ENCODE results near the gene MRGPRD. TPM values are rescaled to one million over a fixed set of nuclear protein-coding genes. Genes with fewer than 3 reads are reported as not detected.

The MRGPRD gene
- total RNA-seq, 1 experiment from 2014 or later = not detected

- BruUV-seq (replicated peaks) = no TSS peak
- Histone ChIP-seq H3K36me3 (ENCODE audit: low read depth) (no peaks in the 10 kb centered on the region), H4K20me1 (ENCODE audit: insufficient read depth) (no peaks in the 10 kb centered on the region), H3K4me2 (no peak overlapping the region), H3K9me2 (ENCODE audit: insufficient read depth) (no peaks in the 10 kb centered on the region), H3K4me3 (no peak overlapping the region), H3F3A (ENCODE audit: insufficient read depth, low read depth) (0 out of 2 replicates have a peak, but pooled peaks cover 3% of the 10 kb centered on the region), H2AFZ (no peak overlapping the region), H3K27me3 (ENCODE audit: insufficient read depth, low read depth) (no peaks in the 10 kb centered on the region), H3K27ac (no peak overlapping the region), H3K4me1 (replicated peaks; ENCODE audit: insufficient read depth) (no peaks in the 10 kb centered on the region), H3K9me3 (ENCODE audit: insufficient read depth, low read depth) (no peaks in the 10 kb centered on the region), H3K79me2 (ENCODE audit: low read depth) (no peaks in the 10 kb centered on the region)
- CTCF ChIA-PET = no interaction called here
- TF ChIP-seq EZH2 (IDR thresholded peaks at IDR 0.05; ENCODE audit: low read depth) (no peak), CTCF (conservative IDR thresholded peaks at IDR 0.05) (no peak)
- intact Hi-C loops (cut with micrococcal nuclease; ENCODE audit: unreplicated experiment) = no loop called here
- POLR2A ChIA-PET (ENCODE audit: unreplicated experiment) = no interaction called here
- DNase-seq = no peak
Observed at GRCh38 chr11:68936358-68936636, 44.5 kb downstream of the MRGPRD start.

GRCh38 chr11:68935516-68936357 lies 45.0 kb downstream of the MRGPRD start:
- Histone ChIP-seq H3K4me2 (no peak overlapping the region), H3K27ac (no peak overlapping the region), H3K9me3 (ENCODE audit: insufficient read depth, low read depth) (no peaks in the 10 kb centered on the region), H3K4me3 (no peak overlapping the region), H4K20me1 (ENCODE audit: insufficient read depth) (no peaks in the 10 kb centered on the region), H3K9me2 (ENCODE audit: insufficient read depth) (no peaks in the 10 kb centered on the region), H2AFZ (no peak overlapping the region), H3K27me3 (ENCODE audit: insufficient read depth, low read depth) (no peaks in the 10 kb centered on the region), H3K79me2 (ENCODE audit: low read depth) (no peaks in the 10 kb centered on the region), H3K36me3 (ENCODE audit: low read depth) (no peaks in the 10 kb centered on the region), H3F3A (ENCODE audit: insufficient read depth, low read depth) (0 out of 2 replicates have a peak, but pooled peaks cover 3% of the 10 kb centered on the region), H3K4me1 (replicated peaks; ENCODE audit: insufficient read depth) (no peaks in the 10 kb centered on the region)
- CTCF ChIA-PET = no interaction called here
- DNase-seq = no peak
- BruUV-seq (replicated peaks) = no TSS peak
- TF ChIP-seq CTCF (conservative IDR thresholded peaks at IDR 0.05) (no peak), EZH2 (IDR thresholded peaks at IDR 0.05; ENCODE audit: low read depth) (no peak)
- intact Hi-C loops (cut with micrococcal nuclease; ENCODE audit: unreplicated experiment) = no loop called here
- POLR2A ChIA-PET (ENCODE audit: unreplicated experiment) = no interaction called here

GRCh38 chr11:68935066-68935465 lies 45.7 kb downstream of the MRGPRD start:
- Histone ChIP-seq H4K20me1 (ENCODE audit: insufficient read depth) (no peaks in the 10 kb centered on the region), H3K9me2 (ENCODE audit: insufficient read depth) (no peaks in the 10 kb centered on the region), H3K9me3 (ENCODE audit: insufficient read depth, low read depth) (no peaks in the 10 kb centered on the region), H3K79me2 (ENCODE audit: low read depth) (no peaks in the 10 kb centered on the region), H3K4me2 (no peak overlapping the region), H3F3A (ENCODE audit: insufficient read depth, low read depth) (0 out of 2 replicates have a peak, but pooled peaks cover 1% of the 10 kb centered on the region), H3K4me1 (replicated peaks; ENCODE audit: insufficient read depth) (no peaks in the 10 kb centered on the region), H3K4me3 (no peak overlapping the region), H2AFZ (no peak overlapping the region), H3K36me3 (ENCODE audit: low read depth) (no peaks in the 10 kb centered on the region), H3K27me3 (ENCODE audit: insufficient read depth, low read depth) (no peaks in the 10 kb centered on the region), H3K27ac (no peak overlapping the region)
- TF ChIP-seq CTCF (conservative IDR thresholded peaks at IDR 0.05) = no peak
- no peak for TF ChIP-seq EZH2 (IDR thresholded peaks at IDR 0.05; ENCODE audit: low read depth)
- BruUV-seq (replicated peaks) = no TSS peak
- ChIA-PET CTCF (no interaction called here), POLR2A (ENCODE audit: unreplicated experiment) (no interaction called here)
- intact Hi-C loops (cut with micrococcal nuclease; ENCODE audit: unreplicated experiment) = no loop called here
- no peak for DNase-seq

Data from PC-9 (cell line).